GM12878 (cell line): ENCODE data around the gene SPATC1L. TPM values are rescaled to one million over a fixed set of nuclear protein-coding genes. Genes with fewer than 3 reads are reported as not detected.

Experiments
- ATAC-seq: fragments of 200-7000 bp; cut with Tn5 transposase; 3 replicates; pipeline ENCODE4 v1.9.1; 2020; ENCODE audit warnings: mild to moderate bottlenecking, moderate library complexity
- BruUV-seq: library from RNA; stranded (reverse); fragments of 400-500 nt; replicated peaks from 2 replicates; lab custom pipeline; 2021; lab: Mats Ljungman, UMichigan
- CTCF ChIA-PET: fragments of 300-600 bp; sonication (Branson Sonifier 250); formaldehyde crosslinking; extraction: SDS; loops from one replicate; lab custom pipeline; 2021; ENCODE audit warnings: inconsistent platforms; lab: Yijun Ruan, JAX
- POLR2A ChIA-PET: fragments of 350-600 bp; formaldehyde crosslinking; extraction: SDS; loops from one replicate; lab custom pipeline; 2021; ENCODE audit warnings: inconsistent platforms; lab: Charles Lee
- RAD21 ChIA-PET: fragments of 300-600 bp; sonication (Branson Sonifier 250); formaldehyde crosslinking; loops from one replicate; lab custom pipeline; 2023; ENCODE audit warnings: antibody characterized with exemption; ENCODE audit not compliant: unreplicated experiment; lab: Charles Lee
- SMC1A ChIA-PET: fragments of 300-600 bp; sonication (Branson Sonifier 250); formaldehyde crosslinking; loops from one replicate; lab custom pipeline; 2023; ENCODE audit not compliant: unreplicated experiment, uncharacterized antibody; lab: Charles Lee
- DNase-seq: peaks from one replicate; pipeline ENCODE4 v3.0.0-alpha.2; 2011; ENCODE audit warnings: low read depth, low spot score
- FAIRE-seq: peaks from 3 replicates; lab custom pipeline; 2011; peaks lifted over from hg19 to GRCh38; lab: Jason Lieb, UNC
- H2AFZ ChIP-seq: 2 replicates; pipeline ENCODE4 v1.6.0; 2011; ENCODE audit warnings: low read depth, low read length, control low read depth; ENCODE audit not compliant: control insufficient read depth
- H3K27ac ChIP-seq: 2 replicates; pipeline ENCODE4 v1.5.1; 2011; ENCODE audit warnings: control low read depth; ENCODE audit not compliant: control insufficient read depth, insufficient read depth
- H3K27me3 ChIP-seq, 2 experiments: replicated peaks in 1 of 2; 2 replicates each; pipeline versions ENCODE4 v1.6.0 to v1.6.1; 2011; ENCODE audit warnings: low read length in 1 of 2; ENCODE audit not compliant: control insufficient read depth in 2 of 2, insufficient read depth in 2 of 2
- H3K36me3 ChIP-seq, 2 experiments: 2 replicates each; pipeline ENCODE4 v1.5.1; 2011; ENCODE audit warnings: low read length in 1 of 2; ENCODE audit not compliant: control insufficient read depth in 2 of 2, insufficient read depth in 2 of 2
- H3K4me1 ChIP-seq: 2 replicates; pipeline ENCODE4 v1.6.1; 2011; ENCODE audit warnings: mild to moderate bottlenecking, low read length, moderate library complexity, mixed read lengths; ENCODE audit not compliant: control insufficient read depth, insufficient read depth
- H3K4me2 ChIP-seq: 2 replicates; pipeline ENCODE4 v1.6.0; 2011; ENCODE audit warnings: control low read depth; ENCODE audit not compliant: control insufficient read depth, insufficient read depth
- H3K4me3 ChIP-seq: fragments of 200-600 bp; sonication (generic); 2 replicates; pipeline ENCODE4 v1.5.1; 2016
- H3K79me2 ChIP-seq: 2 replicates; pipeline ENCODE4 v1.6.0; 2011; ENCODE audit warnings: low read length; ENCODE audit not compliant: control insufficient read depth, insufficient read depth
- H3K9ac ChIP-seq: 2 replicates; pipeline ENCODE4 v1.8.0; 2011; ENCODE audit warnings: low read length, control low read depth, mixed read lengths; ENCODE audit not compliant: control insufficient read depth, insufficient read depth
- H3K9me3 ChIP-seq: replicated peaks from 3 replicates; pipeline ENCODE4 v1.5.1; 2011; ENCODE audit warnings: mild to moderate bottlenecking, low read length; ENCODE audit not compliant: control insufficient read depth, insufficient read depth
- H4K20me1 ChIP-seq: 2 replicates; pipeline ENCODE4 v1.6.0; 2011; ENCODE audit not compliant: control insufficient read depth, insufficient read depth
- CBX3 ChIP-seq: fragments of 200-600 bp; sonication (generic); IDR thresholded peaks from 2 replicates; pipeline ENCODE4 v1.6.1; 2016; ENCODE audit warnings: low read depth, borderline replicate concordance
- CHD1 ChIP-seq: IDR thresholded peaks from 2 replicates; pipeline ENCODE4 v1.6.1; 2012; ENCODE audit warnings: low read depth, low read length, improper control_type of control experiment
- HDGF ChIP-seq: fragments of 450-650 bp; IDR thresholded peaks from 2 replicates; pipeline ENCODE4 v1.6.1; 2016; ENCODE audit warnings: antibody characterized with exemption
- KAT2A ChIP-seq: conservative IDR thresholded peaks from 2 replicates; pipeline ENCODE4 v1.6.1; 2011; ENCODE audit warnings: low read depth, low read length; ENCODE audit not compliant: control insufficient read depth
- NFIC ChIP-seq: IDR thresholded peaks from 2 replicates; pipeline ENCODE4 v1.6.1; 2012; ENCODE audit warnings: low read depth, mild to moderate bottlenecking, inconsistent platforms, low read length, moderate library complexity
- RB1 ChIP-seq: fragments of 450-650 bp; formaldehyde crosslinking; IDR thresholded peaks from 2 replicates; pipeline ENCODE4 v1.6.1; 2017; ENCODE audit warnings: mild to moderate bottlenecking, borderline replicate concordance
- RELB ChIP-seq: fragments of 450-650 bp; IDR thresholded peaks from 2 replicates; pipeline ENCODE4 v1.6.1; 2017; ENCODE audit warnings: low read depth, mild to moderate bottlenecking, moderate library complexity
- SMAD5 ChIP-seq: IDR thresholded peaks from 2 replicates; pipeline ENCODE4 v1.6.1; 2016; ENCODE audit warnings: antibody characterized with exemption, low read depth
- TCF7 ChIP-seq: IDR thresholded peaks from 2 replicates; pipeline ENCODE4 v1.6.1; 2014; ENCODE audit warnings: antibody characterized with exemption, borderline replicate concordance
- ZNF687 ChIP-seq: fragments of 450-650 bp; IDR thresholded peaks from 2 replicates; pipeline ENCODE4 v1.6.1; 2017; ENCODE audit warnings: mild to moderate bottlenecking, moderate library complexity
- WGBS: methylation state at CpG from one replicate; pipeline ENCODE4 v1.1.6; 2016; ENCODE audit warnings: low lambda C conversion rate; ENCODE audit not compliant: insufficient replicate concordance, insufficient coverage; ENCODE audit errors: missing lambda C conversion rate; 5-methylcytosine and 5-hydroxymethylcytosine counted together
- in situ Hi-C: fragments of 300-500 bp; cut with MboI; formaldehyde crosslinking; loops from 9 replicates; pipeline ENCODE4 v1.14.3; 2018; ENCODE audit warnings: mixed read lengths
- intact Hi-C: fragments of 100-400 bp; cut with micrococcal nuclease; formaldehyde crosslinking; loops from one replicate; pipeline ENCODE4 v1.14.2; 2022; ENCODE audit not compliant: unreplicated experiment
- polyA plus RNA-seq, 11 experiments: library from polyadenylated mRNA; depleted of rRNA in 4 of 11; unstranded in 6 of 11; stranded (reverse) in 5 of 11; fragments of >200 nt; fragmentation: Nextera tagmentation in 4 of 11; fragmentation: Illumina TruSeq in 1 of 11; extraction: Ambion mirVana in 4 of 11; extraction: Trizol in 1 of 11; gene quantifications; 1 replicate in 1 of 11; 2 replicates in 10 of 11; pipeline versions ENCODE4 v1.2.1 to v1.2.3, GENCODE V29; 2011 to 2016; ENCODE audit warnings: inconsistent platforms in 2 of 11, missing spikeins in 2 of 11, low read depth in 1 of 11
- total RNA-seq, 4 experiments: library from RNA; depleted of rRNA in 3 of 4; stranded (reverse); fragments of >200 nt in 3 of 4; fragmentation: Illumina TruSeq in 1 of 4; extraction: Trizol in 1 of 4; gene quantifications; 2 replicates each; pipeline versions ENCODE4 v1.2.1 to v1.2.3, GENCODE V29; 2013 to 2021
- TF ChIP-seq, protein P1 (sequence below): IDR thresholded peaks from 2 replicates; pipeline ENCODE4 v1.6.1; 2012; ENCODE audit warnings: low read depth, low read length, improper control_type of control experiment

The SPATC1L gene
- total and polyA plus RNA-seq, 10 of the 15 experiments (the other 5 are each of a cell fraction or from before 2014, with no cell fraction given), result 1.4 to 16.0 (median 7.0) TPM; not detected in 2

- Histone ChIP-seq H4K20me1 (no peaks in the 10 kb centered on the region), H3K4me2 (no peak overlapping the region), H2AFZ (no peak overlapping the region), H3K9ac (no peak overlapping the region), H3K27me3 (no peaks in the 10 kb centered on the region), H3K4me3 (no peak overlapping the region), H3K9me3 (no peaks in the 10 kb centered on the region; the same call in 2 of the 3 replicates), H3K36me3 (no peaks in the 10 kb centered on the region), H3K79me2 (no peaks in the 10 kb centered on the region), H3K27ac (no peak overlapping the region), H3K4me1 (no peaks in the 10 kb centered on the region)
- no TSS peak for BruUV-seq
- DNase-seq (no peak), ATAC-seq (no peak), FAIRE-seq (no peak)
- intact Hi-C loops (no loop called here), in situ Hi-C loops (no loop called here)
- ChIA-PET RAD21 (no interaction called here), POLR2A (no interaction called here), CTCF (no interaction called here), SMC1A (no interaction called here)
- TF ChIP-seq RELB, result no peak
- no peak for TF ChIP-seq KAT2A
- no peak for TF ChIP-seq CHD1
- TF ChIP-seq TCF7, result no peak
- no peak for TF ChIP-seq CBX3
- TF ChIP-seq ZNF687, result no peak
- TF ChIP-seq RB1, result no peak
- TF ChIP-seq HDGF, result no peak
- TF ChIP-seq, protein P1, sequence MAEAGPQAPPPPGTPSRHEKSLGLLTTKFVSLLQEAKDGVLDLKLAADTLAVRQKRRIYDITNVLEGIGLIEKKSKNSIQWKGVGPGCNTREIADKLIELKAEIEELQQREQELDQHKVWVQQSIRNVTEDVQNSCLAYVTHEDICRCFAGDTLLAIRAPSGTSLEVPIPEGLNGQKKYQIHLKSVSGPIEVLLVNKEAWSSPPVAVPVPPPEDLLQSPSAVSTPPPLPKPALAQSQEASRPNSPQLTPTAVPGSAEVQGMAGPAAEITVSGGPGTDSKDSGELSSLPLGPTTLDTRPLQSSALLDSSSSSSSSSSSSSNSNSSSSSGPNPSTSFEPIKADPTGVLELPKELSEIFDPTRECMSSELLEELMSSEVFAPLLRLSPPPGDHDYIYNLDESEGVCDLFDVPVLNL, result no peak
- TF ChIP-seq SMAD5, result no peak
- TF ChIP-seq NFIC, result no peak
- 45% methylated on average over 12 of the region's 12 CpGs for WGBS
Measured at GRCh38 chr21:46119144-46119636, 65.1 kb downstream of the SPATC1L start.
